Measurements from ENCODE around the gene CNTN1. TPM values are rescaled to one million over a fixed set of nuclear protein-coding genes. Genes with fewer than 3 reads are reported as not detected.

Gene CNTN1
- total and polyA plus RNA-seq, 2 of the 4 experiments (the other 2 are of a cell fraction), result 0.10 to 0.18 TPM

DNA sequence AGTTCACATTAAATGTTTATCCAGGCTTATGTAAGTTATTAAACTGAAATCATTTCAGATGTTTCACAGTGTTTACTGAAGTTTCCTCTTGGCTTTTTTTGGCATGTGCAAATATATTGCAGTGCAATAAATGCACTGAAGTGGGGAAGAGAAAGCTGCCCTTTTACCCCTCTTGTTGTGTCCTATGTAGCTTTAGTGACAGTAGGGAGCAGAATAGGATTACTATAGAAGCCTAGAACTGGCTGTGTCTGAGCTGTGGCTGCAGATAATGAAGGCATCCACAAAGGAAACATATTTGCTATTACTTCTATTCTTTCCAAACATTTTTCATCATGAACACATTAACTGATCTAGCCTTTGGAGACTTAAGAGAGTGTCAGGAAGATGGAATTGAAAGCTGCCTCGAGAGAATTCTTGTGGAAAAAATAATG, 24.1 kb upstream of the CNTN1 start:
- intact Hi-C loops (cut with micrococcal nuclease) (no loop called here), dilution Hi-C loops (cut with HindIII; ENCODE audit: low sequenced_read_pairs, unreplicated experiment) (no loop called here), in situ Hi-C loops (cut with MboI; ENCODE audit: low sequenced_read_pairs) (no loop called here)
- Histone ChIP-seq H3K27ac (ENCODE audit: insufficient read depth, low read length) (no peak overlapping the region), H3K79me1 (ENCODE audit: low read depth in 1 of 2, low read length in 2 of 2) (no peaks in the 10 kb centered on the region), H3K4me2 (ENCODE audit: low read depth, low read length) (no peak overlapping the region), H2AK9ac (replicated peaks; ENCODE audit: low read depth, low read length, poor library complexity) (no peak overlapping the region), H3K4ac (ENCODE audit: low read depth, low read length) (no peak overlapping the region), H3K4me3 (ENCODE audit: insufficient read depth, low read depth, low read length) (no peak overlapping the region), H3K56ac (ENCODE audit: extremely low read depth, insufficient read depth, low read length) (no peak overlapping the region), H2BK20ac (ENCODE audit: low read depth, low read length) (no peak overlapping the region), H4K8ac (ENCODE audit: low read depth in 2 of 2, low read length in 2 of 2) (no peak overlapping the region), H3K9me1 (ENCODE audit: insufficient read depth, low read length) (no peaks in the 10 kb centered on the region), H4K5ac (ENCODE audit: low read depth, low read length) (no peak overlapping the region), H3K9me3 (ENCODE audit: control insufficient read depth, insufficient read depth, low read length) (no peaks in the 10 kb centered on the region), H4K91ac (ENCODE audit: insufficient read depth, low read depth, low read length) (no peak overlapping the region), H4K20me1 (ENCODE audit: insufficient read depth, low read length) (no peaks in the 10 kb centered on the region), H2BK15ac (ENCODE audit: low read depth, low read length) (no peak overlapping the region), H3K9ac (ENCODE audit: low read depth, low read length) (no peak overlapping the region), H3K14ac (replicated peaks; ENCODE audit: low read depth, low read length) (no peak overlapping the region), H2BK5ac (ENCODE audit: low read depth, low read length, poor library complexity, severe bottlenecking) (no peak overlapping the region), H3K4me1 (ENCODE audit: control insufficient read depth, insufficient read depth, low read length) (no peaks in the 10 kb centered on the region), H3K27me3 (ENCODE audit: control insufficient read depth, insufficient read depth, low read length) (no peaks in the 10 kb centered on the region), H3K23ac (ENCODE audit: low read depth, low read length) (no peak overlapping the region), H3K18ac (ENCODE audit: low read depth, low read length) (no peak overlapping the region), H2BK120ac (ENCODE audit: low read depth, low read length) (no peak overlapping the region), H2AFZ (replicated peaks; ENCODE audit: low read length, poor library complexity) (no peak overlapping the region), H3K36me3 (ENCODE audit: control insufficient read depth, insufficient read depth, low read length) (no peaks in the 10 kb centered on the region), H2AK5ac (ENCODE audit: low read depth, low read length) (no peak overlapping the region)
- TF ChIP-seq POLR2A (IDR thresholded peaks at IDR 0.05; ENCODE audit: low read depth, low read length) (no peak), MAZ (IDR thresholded peaks at IDR 0.05; ENCODE audit: borderline replicate concordance, low read depth, low read length) (no peak), CEBPB (IDR thresholded peaks at IDR 0.05; ENCODE audit: low read depth, low read length) (no peak), MAFK (IDR thresholded peaks at IDR 0.05; ENCODE audit: low read depth, low read length) (no peak), FOS (IDR thresholded peaks at IDR 0.05; ENCODE audit: low read depth, low read length) (no peak), RCOR1 (IDR thresholded peaks at IDR 0.05; ENCODE audit: insufficient replicate concordance, low read length) (no peak), NFE2L2 (IDR thresholded peaks at IDR 0.05; ENCODE audit: low read depth, low read length) (no peak), RFX5 (IDR thresholded peaks at IDR 0.05; ENCODE audit: low read depth, low read length) (no peak), MXI1 (IDR thresholded peaks at IDR 0.05; ENCODE audit: borderline replicate concordance, low read depth, low read length) (no peak), RAD21 (IDR thresholded peaks at IDR 0.05; ENCODE audit: low read length) (no peak), BHLHE40 (IDR thresholded peaks at IDR 0.05; ENCODE audit: low read depth, low read length) (no peak), CHD1 (IDR thresholded peaks at IDR 0.05; ENCODE audit: low read depth, low read length) (no peak), SMC3 (IDR thresholded peaks at IDR 0.05; ENCODE audit: low read depth, low read length) (no peak)
- TF ChIP-seq, protein P1, sequence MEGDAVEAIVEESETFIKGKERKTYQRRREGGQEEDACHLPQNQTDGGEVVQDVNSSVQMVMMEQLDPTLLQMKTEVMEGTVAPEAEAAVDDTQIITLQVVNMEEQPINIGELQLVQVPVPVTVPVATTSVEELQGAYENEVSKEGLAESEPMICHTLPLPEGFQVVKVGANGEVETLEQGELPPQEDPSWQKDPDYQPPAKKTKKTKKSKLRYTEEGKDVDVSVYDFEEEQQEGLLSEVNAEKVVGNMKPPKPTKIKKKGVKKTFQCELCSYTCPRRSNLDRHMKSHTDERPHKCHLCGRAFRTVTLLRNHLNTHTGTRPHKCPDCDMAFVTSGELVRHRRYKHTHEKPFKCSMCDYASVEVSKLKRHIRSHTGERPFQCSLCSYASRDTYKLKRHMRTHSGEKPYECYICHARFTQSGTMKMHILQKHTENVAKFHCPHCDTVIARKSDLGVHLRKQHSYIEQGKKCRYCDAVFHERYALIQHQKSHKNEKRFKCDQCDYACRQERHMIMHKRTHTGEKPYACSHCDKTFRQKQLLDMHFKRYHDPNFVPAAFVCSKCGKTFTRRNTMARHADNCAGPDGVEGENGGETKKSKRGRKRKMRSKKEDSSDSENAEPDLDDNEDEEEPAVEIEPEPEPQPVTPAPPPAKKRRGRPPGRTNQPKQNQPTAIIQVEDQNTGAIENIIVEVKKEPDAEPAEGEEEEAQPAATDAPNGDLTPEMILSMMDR (conservative IDR thresholded peaks at IDR 0.05; ENCODE audit: low read depth, low read length), result no peak
- TF ChIP-seq, protein P2, sequence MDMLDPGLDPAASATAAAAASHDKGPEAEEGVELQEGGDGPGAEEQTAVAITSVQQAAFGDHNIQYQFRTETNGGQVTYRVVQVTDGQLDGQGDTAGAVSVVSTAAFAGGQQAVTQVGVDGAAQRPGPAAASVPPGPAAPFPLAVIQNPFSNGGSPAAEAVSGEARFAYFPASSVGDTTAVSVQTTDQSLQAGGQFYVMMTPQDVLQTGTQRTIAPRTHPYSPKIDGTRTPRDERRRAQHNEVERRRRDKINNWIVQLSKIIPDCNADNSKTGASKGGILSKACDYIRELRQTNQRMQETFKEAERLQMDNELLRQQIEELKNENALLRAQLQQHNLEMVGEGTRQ (IDR thresholded peaks at IDR 0.05; ENCODE audit: low read depth, low read length), result no peak
- TF ChIP-seq, protein P3, sequence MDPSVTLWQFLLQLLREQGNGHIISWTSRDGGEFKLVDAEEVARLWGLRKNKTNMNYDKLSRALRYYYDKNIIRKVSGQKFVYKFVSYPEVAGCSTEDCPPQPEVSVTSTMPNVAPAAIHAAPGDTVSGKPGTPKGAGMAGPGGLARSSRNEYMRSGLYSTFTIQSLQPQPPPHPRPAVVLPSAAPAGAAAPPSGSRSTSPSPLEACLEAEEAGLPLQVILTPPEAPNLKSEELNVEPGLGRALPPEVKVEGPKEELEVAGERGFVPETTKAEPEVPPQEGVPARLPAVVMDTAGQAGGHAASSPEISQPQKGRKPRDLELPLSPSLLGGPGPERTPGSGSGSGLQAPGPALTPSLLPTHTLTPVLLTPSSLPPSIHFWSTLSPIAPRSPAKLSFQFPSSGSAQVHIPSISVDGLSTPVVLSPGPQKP (IDR thresholded peaks at IDR 0.05; ENCODE audit: borderline replicate concordance, low read depth, low read length), result no peak
- CTCF ChIA-PET, result no interaction called here
- no TSS peak for BruUV-seq (replicated peaks)
- POLR2A ChIA-PET (ENCODE audit: unreplicated experiment), result no interaction called here
- no CpG with 5 or more reads among the region's 1 CpG for WGBS, 2 experiments (ENCODE audit: extremely low coverage in 2 of 2, insufficient read length in 1 of 2)
- no peak for DNase-seq
- ATAC-seq (ENCODE audit: low read depth), result no peak

Measured in IMR-90 (cell line).